COLO668 (cell line): ENCODE data around the gene ANK3.

Experiments
- DNase-seq: peaks from one replicate; lab custom pipeline; 2025; ENCODE audit not compliant: unreplicated experiment; lab: John Stamatoyannopoulos, UW

Gene ANK3

GRCh38 chr10:60003651-60004523 is 385.8 kb downstream of the ANK3 start:
- DNase-seq: no peak

- DNase-seq: no peak
These were observed 388.9 kb downstream of the ANK3 start for GRCh38 chr10:60000747-60001146.

- DNase-seq: no peak
These were observed 391.7 kb downstream of the ANK3 start for GRCh38 chr10:59997827-59998525.

GRCh38 chr10:59995862-59996261 is 393.8 kb downstream of the ANK3 start:
- DNase-seq: no peak

GRCh38 chr10:59993931-59994330 is 395.7 kb downstream of the ANK3 start:
- no peak for DNase-seq

- peak; percentile 79 for DNase-seq
These were observed 398.0 kb downstream of the ANK3 start for GRCh38 chr10:59991661-59992060.

- peak; percentile 34 for DNase-seq
These were observed 398.6 kb downstream of the ANK3 start for GRCh38 chr10:59991117-59991516.

GRCh38 chr10:59985639-59986038 is 404.0 kb downstream of the ANK3 start:
- no peak for DNase-seq

- no peak for DNase-seq
These were observed 405.3 kb downstream of the ANK3 start for GRCh38 chr10:59984415-59984814.

- DNase-seq: no peak
These were observed 409.3 kb downstream of the ANK3 start for GRCh38 chr10:59980356-59980755.

GRCh38 chr10:59977486-59977885 is 412.2 kb downstream of the ANK3 start:
- no peak for DNase-seq

- no peak for DNase-seq
These were observed 412.8 kb downstream of the ANK3 start for GRCh38 chr10:59976909-59977308.
